ENCODE measurements around the gene RAB6B. TPM values are rescaled to one million over a fixed set of nuclear protein-coding genes. Genes with fewer than 3 reads are reported as not detected.

The RAB6B gene
- total RNA-seq, 3 donors from 2014 or later = 1.8 to 3.9 (median 3.4) TPM

DNA sequence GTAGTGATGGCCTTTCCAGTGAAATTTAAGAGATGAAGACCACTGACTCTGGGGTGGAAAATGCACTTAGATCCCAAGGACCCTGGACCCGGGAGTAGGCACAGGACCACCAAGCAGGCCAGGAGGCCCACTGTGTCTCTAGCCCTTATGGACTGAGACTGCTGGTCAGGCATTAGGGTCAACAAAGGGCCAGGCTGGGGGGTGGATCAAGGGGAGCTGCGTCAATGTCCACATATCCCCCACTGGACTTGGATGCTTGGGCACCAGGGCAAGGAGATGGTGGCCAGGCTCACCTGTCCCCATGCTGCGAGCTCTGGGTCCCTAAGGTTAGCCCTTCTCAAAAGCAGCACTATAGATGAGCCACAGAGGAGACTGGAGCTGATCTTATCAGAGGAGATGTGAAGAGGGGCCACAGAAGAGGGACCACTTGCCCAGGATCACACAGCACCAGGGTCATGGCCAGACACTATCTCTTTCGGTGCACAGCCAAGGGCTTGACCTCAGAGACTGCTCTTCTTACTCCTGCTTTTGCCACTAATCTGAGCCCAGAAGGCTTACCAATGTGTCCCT is 14.7 kb downstream of the RAB6B start:
- Histone ChIP-seq H3K9me3 (peaks cover 11 to 14% of the 10 kb centered on the region in 2 donors), H3K4me3 (no peak overlapping the region), H3K36me3 (no peaks in the 10 kb centered on the region), H3K27ac (no peak overlapping the region), H3K27me3 (no peaks in the 10 kb centered on the region), H3K4me1 (no peaks in the 10 kb centered on the region)
- intact Hi-C loops (cut with DNase I; ENCODE audit: low total_unique reads) = no loop called here
- DNase-seq (ENCODE audit: low spot score in 2 of 2) = peak in 1 of 2 donors; percentile 1
- TF ChIP-seq POLR2A (IDR thresholded peaks at IDR 0.05) (no peak), POLR2AphosphoS5 (IDR thresholded peaks at IDR 0.05) (no peak)
- TF ChIP-seq, protein P1, sequence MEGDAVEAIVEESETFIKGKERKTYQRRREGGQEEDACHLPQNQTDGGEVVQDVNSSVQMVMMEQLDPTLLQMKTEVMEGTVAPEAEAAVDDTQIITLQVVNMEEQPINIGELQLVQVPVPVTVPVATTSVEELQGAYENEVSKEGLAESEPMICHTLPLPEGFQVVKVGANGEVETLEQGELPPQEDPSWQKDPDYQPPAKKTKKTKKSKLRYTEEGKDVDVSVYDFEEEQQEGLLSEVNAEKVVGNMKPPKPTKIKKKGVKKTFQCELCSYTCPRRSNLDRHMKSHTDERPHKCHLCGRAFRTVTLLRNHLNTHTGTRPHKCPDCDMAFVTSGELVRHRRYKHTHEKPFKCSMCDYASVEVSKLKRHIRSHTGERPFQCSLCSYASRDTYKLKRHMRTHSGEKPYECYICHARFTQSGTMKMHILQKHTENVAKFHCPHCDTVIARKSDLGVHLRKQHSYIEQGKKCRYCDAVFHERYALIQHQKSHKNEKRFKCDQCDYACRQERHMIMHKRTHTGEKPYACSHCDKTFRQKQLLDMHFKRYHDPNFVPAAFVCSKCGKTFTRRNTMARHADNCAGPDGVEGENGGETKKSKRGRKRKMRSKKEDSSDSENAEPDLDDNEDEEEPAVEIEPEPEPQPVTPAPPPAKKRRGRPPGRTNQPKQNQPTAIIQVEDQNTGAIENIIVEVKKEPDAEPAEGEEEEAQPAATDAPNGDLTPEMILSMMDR (IDR thresholded peaks at IDR 0.05) = no peak

DNA sequence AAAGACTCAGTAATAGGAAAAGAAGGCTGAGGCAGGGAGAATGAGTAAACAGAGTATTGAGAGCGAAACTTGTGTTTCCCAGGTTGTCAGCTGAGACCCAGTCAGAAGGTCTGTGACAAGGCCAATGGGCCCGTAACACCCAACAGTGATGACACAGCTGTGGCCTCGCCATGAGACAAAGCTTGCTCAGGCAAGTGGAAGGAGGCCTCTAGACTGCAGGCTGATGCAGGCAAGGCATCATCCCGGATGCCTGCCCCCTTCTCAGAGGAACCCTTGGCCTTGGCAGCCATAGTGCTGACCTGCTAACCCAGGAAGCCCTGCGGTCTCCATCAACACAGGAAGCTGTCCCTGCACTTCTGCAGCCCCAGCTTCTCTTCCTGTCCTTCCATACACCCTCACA is 15.4 kb downstream of the RAB6B start:
- TF ChIP-seq, protein P1 (IDR thresholded peaks at IDR 0.05) = no peak
- TF ChIP-seq POLR2AphosphoS5 (IDR thresholded peaks at IDR 0.05) (no peak), POLR2A (IDR thresholded peaks at IDR 0.05) (no peak)
- Histone ChIP-seq H3K27ac (no peak overlapping the region), H3K36me3 (no peaks in the 10 kb centered on the region), H3K4me1 (no peaks in the 10 kb centered on the region), H3K27me3 (no peaks in the 10 kb centered on the region), H3K4me3 (no peak overlapping the region), H3K9me3 (peaks cover 11 to 14% of the 10 kb centered on the region in 2 donors)
- no peak for DNase-seq (ENCODE audit: low spot score in 2 of 2)
- intact Hi-C loops (cut with DNase I; ENCODE audit: low total_unique reads) = no loop called here

DNA sequence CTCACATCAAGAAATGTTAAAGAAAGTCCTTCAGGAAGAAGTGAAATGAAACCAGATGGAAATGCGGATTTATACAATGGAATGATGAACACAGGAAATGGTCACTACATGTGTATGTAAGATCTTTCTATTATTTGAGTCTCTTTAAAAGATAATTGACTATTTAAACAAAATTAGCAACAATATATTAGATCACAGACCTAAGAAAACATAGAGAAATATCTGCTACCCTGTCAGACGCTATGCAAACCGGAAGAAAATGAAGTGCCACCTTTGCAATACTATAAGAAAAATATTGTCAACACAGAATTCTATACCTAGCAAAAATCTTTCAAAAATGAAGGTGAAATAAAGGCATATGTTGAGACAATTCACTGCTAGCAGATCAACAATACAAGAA is 17.2 kb downstream of the RAB6B start:
- Histone ChIP-seq H3K27ac (no peak overlapping the region), H3K4me3 (no peak overlapping the region), H3K9me3 (peaks cover 11 to 14% of the 10 kb centered on the region in 2 donors), H3K27me3 (no peaks in the 10 kb centered on the region), H3K4me1 (no peaks in the 10 kb centered on the region), H3K36me3 (no peaks in the 10 kb centered on the region)
- intact Hi-C loops (cut with DNase I; ENCODE audit: low total_unique reads) = no loop called here
- no peak for DNase-seq (ENCODE audit: low spot score in 2 of 2)
- no peak for TF ChIP-seq POLR2AphosphoS5 (IDR thresholded peaks at IDR 0.05)
- TF ChIP-seq, protein P1 (IDR thresholded peaks at IDR 0.05) = no peak
- no peak for TF ChIP-seq POLR2A (IDR thresholded peaks at IDR 0.05)

DNA sequence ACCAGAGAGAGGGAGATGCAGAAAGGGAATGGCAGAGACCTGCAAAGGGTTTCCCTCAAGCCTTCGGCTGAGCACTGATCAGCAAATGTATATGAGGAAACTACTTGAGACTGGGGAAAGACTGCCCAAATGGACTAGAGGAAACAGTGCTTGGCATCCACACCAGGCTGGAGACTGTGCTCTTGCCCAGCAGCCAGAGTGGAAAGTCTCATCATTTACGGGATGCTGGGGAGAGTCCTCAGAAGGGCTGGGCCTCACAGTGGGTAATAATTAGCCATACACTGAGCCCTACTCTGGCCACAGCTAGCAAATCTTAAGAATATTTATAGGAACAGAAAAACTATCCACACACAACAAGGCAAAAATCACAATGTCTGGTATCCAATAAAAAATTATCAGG is 18.5 kb downstream of the RAB6B start:
- intact Hi-C loops (cut with DNase I; ENCODE audit: low total_unique reads) = no loop called here
- Histone ChIP-seq H3K27me3 (no peaks in the 10 kb centered on the region), H3K4me1 (no peaks in the 10 kb centered on the region), H3K27ac (no peak overlapping the region), H3K9me3 (peaks cover 11 to 14% of the 10 kb centered on the region in 2 donors), H3K36me3 (no peaks in the 10 kb centered on the region), H3K4me3 (no peak overlapping the region)
- no peak for DNase-seq (ENCODE audit: low spot score in 2 of 2)
- TF ChIP-seq POLR2AphosphoS5 (IDR thresholded peaks at IDR 0.05) (no peak), POLR2A (IDR thresholded peaks at IDR 0.05) (no peak)
- TF ChIP-seq, protein P1 (IDR thresholded peaks at IDR 0.05) = no peak

DNA sequence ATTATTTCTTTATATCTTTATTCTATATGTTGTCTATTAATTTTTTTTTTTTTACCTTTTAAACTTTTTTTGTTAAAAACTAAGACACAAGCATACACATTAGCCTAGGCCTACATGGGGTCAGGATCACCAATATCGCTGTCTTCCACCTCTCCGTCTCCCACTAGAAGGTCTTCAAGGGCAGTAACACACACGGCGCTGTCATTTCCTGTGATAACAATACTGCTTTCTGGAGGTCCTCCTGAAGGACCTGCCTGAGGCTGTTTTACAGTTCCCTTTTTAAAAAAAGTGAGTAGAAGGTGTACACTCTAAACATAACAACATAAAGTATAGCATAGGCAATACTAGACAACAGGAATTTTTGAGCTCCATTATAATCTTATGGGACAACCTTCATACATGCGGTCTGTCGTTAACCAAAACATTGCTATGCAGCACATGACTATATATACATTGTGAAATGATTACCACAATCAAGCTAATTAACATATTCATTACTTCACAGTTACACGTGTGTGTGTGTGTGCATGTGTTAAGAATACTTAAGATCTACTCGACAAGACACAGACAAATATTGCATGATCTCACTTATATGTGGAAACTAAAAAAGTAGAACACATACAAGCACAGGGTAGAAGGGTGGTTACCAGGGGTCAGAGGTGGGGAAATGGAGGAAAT is 20.8 kb downstream of the RAB6B start:
- H3K4me3 ChIP-seq = no peak overlapping the region
- TF ChIP-seq POLR2AphosphoS5 (IDR thresholded peaks at IDR 0.05) (no peak), POLR2A (IDR thresholded peaks at IDR 0.05) (no peak)
- TF ChIP-seq, protein P1 (IDR thresholded peaks at IDR 0.05) = no peak
- intact Hi-C loops (cut with DNase I; ENCODE audit: low total_unique reads) = no loop called here

More for the DNA sequence above, 20.8 kb downstream of the RAB6B start:
- Histone ChIP-seq H3K27ac (no peak overlapping the region), H3K27me3 (no peaks in the 10 kb centered on the region), H3K4me1 (no peaks in the 10 kb centered on the region), H3K9me3 (peaks cover 11 to 14% of the 10 kb centered on the region in 2 donors), H3K36me3 (no peaks in the 10 kb centered on the region)
- no peak for DNase-seq (ENCODE audit: low spot score in 2 of 2)

Measured in breast epithelium (tissue), 4 donors.